BE2C (cell line): ENCODE measurements around the gene CDC42EP4.
A peak's percentile ranks its signal among the peaks of the same experiment; 100 is the strongest.

Source experiments
- DNase-seq: peaks from one replicate; pipeline ENCODE4 v3.0.0-alpha.2; 2020
- H3K27me3 ChIP-seq: fragments of 250-450 bp; sonication (Bioruptor Pico); 2 replicates; pipeline ENCODE4 v1.5.1; 2020; ENCODE audit warnings: mild to moderate bottlenecking
- H3K36me3 ChIP-seq: fragments of 250-450 bp; sonication (Bioruptor Pico); 2 replicates; pipeline ENCODE4 v1.5.1; 2020; ENCODE audit warnings: mild to moderate bottlenecking
- H3K4me1 ChIP-seq: fragments of 250-450 bp; sonication (Bioruptor Pico); 2 replicates; pipeline ENCODE4 v1.5.1; 2020
- H3K4me3 ChIP-seq: 2 replicates; pipeline ENCODE4 v1.5.1; 2011; ENCODE audit warnings: low read depth, low read length
- H3K9me3 ChIP-seq: fragments of 250-450 bp; sonication (Bioruptor Pico); 2 replicates; pipeline ENCODE4 v1.5.1; 2020
- TF ChIP-seq, protein P1 (sequence below): IDR thresholded peaks from 2 replicates; pipeline ENCODE4 v1.5.1; 2012; ENCODE audit warnings: mild to moderate bottlenecking, low read depth, low read length

CDC42EP4 gene

DNA sequence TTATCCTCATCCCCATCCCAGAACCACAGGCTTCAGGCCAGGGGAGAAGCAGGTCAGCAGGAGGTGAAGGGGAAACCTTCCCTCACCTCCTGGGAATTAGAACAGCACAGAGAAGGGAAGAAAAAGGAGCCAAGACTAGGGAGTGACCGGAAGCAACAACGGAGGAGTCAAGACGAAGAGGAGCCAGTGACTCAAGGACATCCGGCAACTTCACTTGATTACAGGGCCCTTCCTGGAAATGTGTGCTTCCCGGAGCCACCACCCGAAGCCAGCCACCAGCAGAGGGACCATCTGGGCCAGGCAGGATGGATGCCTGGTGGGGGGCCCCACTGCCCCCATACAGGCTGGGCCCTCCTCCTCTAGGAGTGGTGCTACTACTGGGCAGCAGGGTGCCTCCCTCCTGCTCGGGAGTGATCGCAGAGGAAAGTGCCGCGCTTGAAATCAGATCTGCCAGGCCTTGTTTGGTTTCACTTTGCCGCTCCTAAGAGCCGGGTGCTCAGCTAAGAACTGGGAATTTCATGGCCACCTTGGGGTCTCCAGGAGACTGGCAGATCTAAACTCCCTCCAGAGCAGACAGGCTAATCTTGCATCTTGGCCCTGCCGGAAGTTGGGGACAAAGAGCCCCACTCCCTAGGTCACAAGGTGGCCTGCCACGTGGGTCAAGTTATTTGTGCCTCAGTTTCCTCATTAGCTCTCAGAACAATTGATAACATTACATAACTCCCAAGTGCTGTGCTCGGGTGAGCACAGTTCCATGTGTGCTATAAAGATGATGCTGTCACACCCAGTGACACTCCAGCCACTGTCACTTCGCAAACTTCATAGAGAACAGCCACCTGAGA lies 6.6 kb downstream of the CDC42EP4 start:
- H3K36me3 ChIP-seq = peaks cover 4% of the 10 kb centered on the region; the same call in 1 of the 2 replicates
- no peaks in the 10 kb centered on the region for H3K9me3 ChIP-seq
- TF ChIP-seq, protein P1, sequence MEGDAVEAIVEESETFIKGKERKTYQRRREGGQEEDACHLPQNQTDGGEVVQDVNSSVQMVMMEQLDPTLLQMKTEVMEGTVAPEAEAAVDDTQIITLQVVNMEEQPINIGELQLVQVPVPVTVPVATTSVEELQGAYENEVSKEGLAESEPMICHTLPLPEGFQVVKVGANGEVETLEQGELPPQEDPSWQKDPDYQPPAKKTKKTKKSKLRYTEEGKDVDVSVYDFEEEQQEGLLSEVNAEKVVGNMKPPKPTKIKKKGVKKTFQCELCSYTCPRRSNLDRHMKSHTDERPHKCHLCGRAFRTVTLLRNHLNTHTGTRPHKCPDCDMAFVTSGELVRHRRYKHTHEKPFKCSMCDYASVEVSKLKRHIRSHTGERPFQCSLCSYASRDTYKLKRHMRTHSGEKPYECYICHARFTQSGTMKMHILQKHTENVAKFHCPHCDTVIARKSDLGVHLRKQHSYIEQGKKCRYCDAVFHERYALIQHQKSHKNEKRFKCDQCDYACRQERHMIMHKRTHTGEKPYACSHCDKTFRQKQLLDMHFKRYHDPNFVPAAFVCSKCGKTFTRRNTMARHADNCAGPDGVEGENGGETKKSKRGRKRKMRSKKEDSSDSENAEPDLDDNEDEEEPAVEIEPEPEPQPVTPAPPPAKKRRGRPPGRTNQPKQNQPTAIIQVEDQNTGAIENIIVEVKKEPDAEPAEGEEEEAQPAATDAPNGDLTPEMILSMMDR = peak; percentile 54
- H3K4me1 ChIP-seq = peaks cover 37% of the 10 kb centered on the region
- H3K27me3 ChIP-seq = no peaks in the 10 kb centered on the region
- peak; percentile 75 for DNase-seq
- peak overlapping the region; percentile 46 for H3K4me3 ChIP-seq

DNA sequence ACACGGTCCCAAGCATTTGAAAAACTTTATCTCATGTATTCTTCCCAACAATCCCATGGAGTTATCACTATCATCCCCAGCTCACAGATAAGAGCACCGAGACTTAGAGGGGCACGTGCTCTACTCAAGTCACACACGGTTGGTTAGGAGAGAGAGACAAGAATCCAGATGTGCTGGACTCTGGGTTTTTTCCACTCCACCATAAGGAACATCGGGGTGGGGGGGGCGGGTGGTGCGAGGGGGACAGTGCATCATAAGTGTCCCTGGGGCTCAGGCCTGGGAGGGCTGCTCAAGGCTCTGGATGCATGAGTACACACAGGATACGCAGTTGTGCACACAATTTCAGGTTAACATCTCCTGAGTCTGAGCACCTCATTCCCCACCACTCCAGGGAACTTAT lies 7.4 kb downstream of the CDC42EP4 start:
- Histone ChIP-seq H3K36me3 (peaks cover 4% of the 10 kb centered on the region; the same call in 1 of the 2 replicates), H3K4me1 (peaks cover 34% of the 10 kb centered on the region), H3K27me3 (no peaks in the 10 kb centered on the region), H3K9me3 (no peaks in the 10 kb centered on the region), H3K4me3 (peak overlapping the region; percentile 46)
- TF ChIP-seq, protein P1 = no peak
- no peak for DNase-seq

DNA sequence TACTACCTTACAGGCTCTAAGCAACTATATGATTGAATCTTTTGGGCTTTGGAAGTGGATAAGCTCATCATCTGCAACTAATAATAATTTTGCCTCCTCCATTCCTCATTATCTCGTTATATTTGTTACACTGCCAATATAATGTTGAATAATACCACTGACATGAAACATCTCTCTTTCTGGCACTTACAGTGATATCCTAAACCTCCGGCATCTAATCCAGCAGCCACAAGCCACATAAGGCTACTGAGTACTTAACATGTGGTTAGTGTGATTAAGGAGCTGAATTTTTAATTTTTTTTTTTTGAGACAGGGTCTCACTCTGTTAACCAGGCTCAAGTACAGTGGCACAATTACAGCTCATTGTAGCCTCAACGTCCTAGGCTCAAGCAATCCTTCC lies 9.6 kb downstream of the CDC42EP4 start:
- Histone ChIP-seq H3K36me3 (peaks cover 4% of the 10 kb centered on the region; the same call in 1 of the 2 replicates), H3K27me3 (no peaks in the 10 kb centered on the region), H3K4me1 (peaks cover 27% of the 10 kb centered on the region), H3K9me3 (no peaks in the 10 kb centered on the region), H3K4me3 (no peak overlapping the region)
- TF ChIP-seq, protein P1 = no peak
- DNase-seq = no peak

DNA sequence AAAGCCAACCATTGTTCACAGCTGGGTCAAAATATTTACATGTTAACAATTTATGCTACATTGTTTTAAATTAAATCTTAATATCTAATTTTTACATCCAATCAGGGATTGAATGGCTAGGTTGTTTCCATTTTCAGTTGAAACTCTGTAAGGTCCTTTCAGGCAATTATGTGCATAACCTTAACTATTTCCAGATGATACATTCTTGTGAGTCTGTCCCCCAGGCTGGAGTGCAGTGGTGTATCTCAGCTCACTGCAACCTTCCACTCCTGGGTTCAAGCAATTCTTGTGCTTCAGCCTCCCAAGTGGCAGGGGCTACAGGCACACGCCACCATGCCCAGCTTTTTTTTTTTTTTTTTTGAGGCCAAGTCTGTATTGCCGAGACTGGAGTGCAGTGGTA lies 10.4 kb downstream of the CDC42EP4 start:
- peaks cover 23% of the 10 kb centered on the region for H3K4me1 ChIP-seq
- TF ChIP-seq, protein P1 = no peak
- H3K27me3 ChIP-seq = no peaks in the 10 kb centered on the region
- H3K9me3 ChIP-seq = no peaks in the 10 kb centered on the region
- H3K4me3 ChIP-seq = no peak overlapping the region
- no peak for DNase-seq
- peaks cover 4% of the 10 kb centered on the region; the same call in 1 of the 2 replicates for H3K36me3 ChIP-seq

DNA sequence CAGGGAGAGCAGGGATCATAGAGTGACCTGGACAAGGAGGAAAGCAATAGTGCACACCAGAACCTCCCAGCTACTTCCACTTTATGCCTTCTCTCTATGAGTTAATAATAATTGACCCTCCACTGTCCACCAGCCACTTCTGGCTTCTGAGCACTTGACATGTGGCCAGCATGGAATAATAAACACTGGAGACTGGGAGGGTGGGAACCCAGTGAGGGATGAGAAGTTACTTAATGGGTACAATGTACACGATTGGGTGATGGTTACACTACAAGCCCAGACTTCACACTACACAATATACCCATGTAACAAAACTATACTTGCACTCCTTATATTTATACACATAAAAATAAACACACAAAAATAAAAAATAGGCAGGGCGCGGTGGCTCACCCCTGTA lies 11.4 kb downstream of the CDC42EP4 start:
- Histone ChIP-seq H3K27me3 (no peaks in the 10 kb centered on the region), H3K4me3 (no peak overlapping the region), H3K36me3 (peaks cover 1% of the 10 kb centered on the region; the same call in 1 of the 2 replicates), H3K9me3 (no peaks in the 10 kb centered on the region), H3K4me1 (peaks cover 16% of the 10 kb centered on the region)
- no peak for DNase-seq
- TF ChIP-seq, protein P1 = no peak
